K562 (cell line): ENCODE results near the gene KCNAB1. TPM values are rescaled to one million over a fixed set of nuclear protein-coding genes. Genes with fewer than 3 reads are reported as not detected.

Experiments used
- GABPA ChIP-seq: fragments of 200-800 bp; sonication (Bioruptor generic); conservative IDR thresholded peaks from 2 replicates; pipeline ENCODE4 v1.6.1; 2016; ENCODE audit warnings: low read depth, missing genetic modification characterization, missing compliant biosample characterization
- SMC3 ChIP-seq: conservative IDR thresholded peaks from 2 replicates; pipeline ENCODE4 v1.6.1; 2011; ENCODE audit warnings: low read depth, low read length, improper control_type of control experiment; ENCODE audit not compliant: insufficient read depth
- ZNF561 ChIP-seq: fragments of 450-650 bp; formaldehyde crosslinking; conservative IDR thresholded peaks from 2 replicates; pipeline ENCODE4 v1.4.0; 2020; ENCODE audit warnings: mild to moderate bottlenecking, moderate library complexity
- polyA plus RNA-seq, 8 experiments: library from polyadenylated mRNA; depleted of rRNA in 4 of 8; stranded (reverse) in 5 of 8; unstranded in 3 of 8; fragments of >200 nt; fragmentation: Nextera tagmentation in 2 of 8; fragmentation: Illumina TruSeq in 1 of 8; extraction: Ambion mirVana in 2 of 8; extraction: Trizol in 1 of 8; gene quantifications; 2 replicates each; pipeline versions ENCODE4 v1.2.1 to v1.2.3, GENCODE V29; 2011 to 2014; ENCODE audit warnings: inconsistent platforms in 1 of 8, missing spikeins in 1 of 8
- total RNA-seq, 7 experiments: library from RNA; depleted of rRNA in 6 of 7; stranded (reverse); fragments of >200 nt in 6 of 7; fragmentation: Illumina TruSeq in 2 of 7; extraction: Trizol in 2 of 7; gene quantifications; 2 replicates each; pipeline versions ENCODE4 v1.2.1 to v1.2.3, GENCODE V29; 2011 to 2021; ENCODE audit warnings: low replicate concordance in 1 of 7
- TF ChIP-seq, protein P1 (sequence below): sonication (generic); formaldehyde crosslinking; IDR thresholded peaks from 2 replicates; pipeline ENCODE4 v1.8.0; 2022; ENCODE audit warnings: mild to moderate bottlenecking, missing genetic modification reagents
- TF ChIP-seq, protein P2 (sequence below): IDR thresholded peaks from 2 replicates; pipeline ENCODE4 v1.6.1; 2011; ENCODE audit warnings: borderline replicate concordance, low read depth, mild to moderate bottlenecking, moderate library complexity, low read length; ENCODE audit not compliant: insufficient read depth, poor library complexity, severe bottlenecking

KCNAB1 gene
- total and polyA plus RNA-seq, 9 of the 15 experiments (the other 6 are each of a cell fraction or from before 2014, with no cell fraction given), result 0.14 to 1.2 (median 0.51) TPM

DNA sequence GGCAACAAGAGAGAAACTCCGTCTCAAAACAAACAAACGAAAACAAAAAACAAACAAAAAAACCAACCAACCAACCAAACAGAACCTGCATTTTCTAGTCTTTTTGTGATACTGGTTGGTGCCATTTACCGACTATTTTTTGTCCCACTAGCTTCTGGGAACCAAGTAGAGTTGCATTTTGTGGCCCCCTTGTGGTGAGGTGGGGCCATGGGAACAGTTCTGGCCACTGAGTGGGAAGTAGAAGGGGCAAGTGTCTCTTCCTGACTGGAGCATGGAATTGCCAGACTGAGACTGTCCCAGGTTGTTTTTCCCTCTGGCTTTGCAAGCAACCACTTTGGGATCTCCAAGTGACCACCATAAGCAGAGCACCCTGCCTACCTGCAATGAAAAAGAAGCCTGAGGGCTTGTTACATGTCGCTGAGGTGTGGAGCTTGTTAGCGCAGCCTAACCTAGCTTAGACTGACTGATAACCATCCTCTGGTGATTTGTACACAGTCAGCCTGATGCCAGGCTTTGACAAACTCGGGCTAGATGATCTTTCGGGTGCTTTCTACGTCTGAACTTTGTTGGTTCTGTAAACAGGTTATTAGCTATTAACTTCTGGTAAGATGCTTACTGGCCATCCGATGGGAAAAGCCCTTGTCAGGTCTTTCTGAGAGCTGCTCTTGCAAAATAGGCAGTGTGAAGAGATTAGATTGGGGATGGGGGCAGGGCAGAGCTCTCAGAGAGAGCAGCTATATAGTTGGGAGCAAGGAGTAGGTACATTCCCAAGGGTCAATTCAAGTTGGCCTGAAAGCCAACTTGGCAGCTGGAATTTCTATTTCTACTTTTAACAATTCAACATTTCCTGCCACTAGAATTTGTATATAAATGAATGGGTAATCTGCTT lies 262.3 kb downstream of the KCNAB1 start (continued):
- TF ChIP-seq, protein P1, sequence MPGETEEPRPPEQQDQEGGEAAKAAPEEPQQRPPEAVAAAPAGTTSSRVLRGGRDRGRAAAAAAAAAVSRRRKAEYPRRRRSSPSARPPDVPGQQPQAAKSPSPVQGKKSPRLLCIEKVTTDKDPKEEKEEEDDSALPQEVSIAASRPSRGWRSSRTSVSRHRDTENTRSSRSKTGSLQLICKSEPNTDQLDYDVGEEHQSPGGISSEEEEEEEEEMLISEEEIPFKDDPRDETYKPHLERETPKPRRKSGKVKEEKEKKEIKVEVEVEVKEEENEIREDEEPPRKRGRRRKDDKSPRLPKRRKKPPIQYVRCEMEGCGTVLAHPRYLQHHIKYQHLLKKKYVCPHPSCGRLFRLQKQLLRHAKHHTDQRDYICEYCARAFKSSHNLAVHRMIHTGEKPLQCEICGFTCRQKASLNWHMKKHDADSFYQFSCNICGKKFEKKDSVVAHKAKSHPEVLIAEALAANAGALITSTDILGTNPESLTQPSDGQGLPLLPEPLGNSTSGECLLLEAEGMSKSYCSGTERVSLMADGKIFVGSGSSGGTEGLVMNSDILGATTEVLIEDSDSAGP, result no peak
- TF ChIP-seq GABPA (no peak), SMC3 (peak; percentile 83), ZNF561 (CRISPR knock-in tag) (no peak)
- TF ChIP-seq, protein P2, sequence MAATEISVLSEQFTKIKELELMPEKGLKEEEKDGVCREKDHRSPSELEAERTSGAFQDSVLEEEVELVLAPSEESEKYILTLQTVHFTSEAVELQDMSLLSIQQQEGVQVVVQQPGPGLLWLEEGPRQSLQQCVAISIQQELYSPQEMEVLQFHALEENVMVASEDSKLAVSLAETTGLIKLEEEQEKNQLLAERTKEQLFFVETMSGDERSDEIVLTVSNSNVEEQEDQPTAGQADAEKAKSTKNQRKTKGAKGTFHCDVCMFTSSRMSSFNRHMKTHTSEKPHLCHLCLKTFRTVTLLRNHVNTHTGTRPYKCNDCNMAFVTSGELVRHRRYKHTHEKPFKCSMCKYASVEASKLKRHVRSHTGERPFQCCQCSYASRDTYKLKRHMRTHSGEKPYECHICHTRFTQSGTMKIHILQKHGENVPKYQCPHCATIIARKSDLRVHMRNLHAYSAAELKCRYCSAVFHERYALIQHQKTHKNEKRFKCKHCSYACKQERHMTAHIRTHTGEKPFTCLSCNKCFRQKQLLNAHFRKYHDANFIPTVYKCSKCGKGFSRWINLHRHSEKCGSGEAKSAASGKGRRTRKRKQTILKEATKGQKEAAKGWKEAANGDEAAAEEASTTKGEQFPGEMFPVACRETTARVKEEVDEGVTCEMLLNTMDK, result peak; percentile 84
